Fibroblast of the aortic adventitia (primary cell): ENCODE data around the gene MCM5. TPM values are rescaled to one million over a fixed set of nuclear protein-coding genes. Genes with fewer than 3 reads are reported as not detected.

Source experiments
- DNase-seq: peaks from one replicate; pipeline ENCODE4 v3.0.0-alpha.2; 2010; ENCODE audit warnings: low read depth
- H3K4me3 ChIP-seq: 2 replicates; pipeline ENCODE4 v1.5.1; 2011; ENCODE audit warnings: low read depth, mild to moderate bottlenecking, control low read depth, low read length, moderate library complexity
- CTCF ChIP-seq: IDR thresholded peaks from 2 replicates; pipeline ENCODE4 v1.5.1; 2011; ENCODE audit warnings: mild to moderate bottlenecking, low read length, control low read depth, inconsistent platforms; ENCODE audit not compliant: insufficient read depth
- total RNA-seq: library from RNA; depleted of rRNA; stranded (reverse); fragments of >200 nt; gene quantifications from 2 replicates; pipeline ENCODE4 v1.2.3, GENCODE V29; 2012; ENCODE audit warnings: low replicate concordance

MCM5 gene
- total RNA-seq, 1 donor: 76.9 TPM

DNA sequence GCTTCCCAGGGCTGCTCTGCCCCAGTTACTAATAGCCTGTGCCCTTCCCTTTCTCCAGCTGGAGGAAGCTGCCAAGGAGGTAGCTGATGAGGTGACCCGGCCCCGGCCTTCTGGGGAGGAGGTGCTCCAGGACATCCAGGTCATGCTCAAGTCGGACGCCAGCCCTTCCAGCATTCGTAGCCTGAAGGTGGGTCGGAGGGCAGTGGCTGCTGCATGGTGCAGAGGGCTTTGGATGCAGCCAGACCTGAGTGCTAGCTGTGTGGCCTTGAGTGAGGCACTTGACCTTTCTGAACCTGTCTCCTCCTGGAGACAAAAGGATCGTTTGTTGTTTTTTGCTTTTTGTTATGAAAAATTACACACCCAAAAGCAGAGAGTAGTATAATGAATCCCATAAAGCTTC, 3.4 kb downstream of the MCM5 start:
- DNase-seq: no peak
- no peak for TF ChIP-seq CTCF

GRCh38 chr22:35404176-35404575, 4.2 kb downstream of the MCM5 start:
- no peak overlapping the region for H3K4me3 ChIP-seq
- DNase-seq: no peak
- no peak for TF ChIP-seq CTCF

More for the DNA sequence above, 3.4 kb downstream of the MCM5 start:
- H3K4me3 ChIP-seq: no peak overlapping the region

GRCh38 chr22:35406443-35406842, 6.5 kb downstream of the MCM5 start:
- no peak for DNase-seq
- H3K4me3 ChIP-seq: no peak overlapping the region
- TF ChIP-seq CTCF: no peak

- no peak overlapping the region for H3K4me3 ChIP-seq
- no peak for DNase-seq
- TF ChIP-seq CTCF: no peak
These were observed 7.4 kb downstream of the MCM5 start for GRCh38 chr22:35407362-35407761.

- H3K4me3 ChIP-seq: no peak overlapping the region
These were observed 10.1 kb downstream of the MCM5 start for GRCh38 chr22:35409783-35410662.

GRCh38 chr22:35410663-35411034, 10.7 kb downstream of the MCM5 start:
- no peak for TF ChIP-seq CTCF
- no peak overlapping the region for H3K4me3 ChIP-seq
- no peak for DNase-seq

More at GRCh38 chr22:35409783-35410662, 10.1 kb downstream of the MCM5 start:
- no peak for TF ChIP-seq CTCF
- DNase-seq: no peak
